ENCODE data around the gene TNP1.

The TNP1 gene

GRCh38 chr2:216872624-216873023 lies 12.8 kb upstream of the TNP1 start:
- DNase-seq, result no peak

- DNase-seq, result no peak
Measured at GRCh38 chr2:216872040-216872439, 12.2 kb upstream of the TNP1 start.

- no peak for DNase-seq
Measured at GRCh38 chr2:216871333-216871934, 11.6 kb upstream of the TNP1 start.

- DNase-seq, result no peak
Measured at GRCh38 chr2:216870508-216871332, 10.9 kb upstream of the TNP1 start.

GRCh38 chr2:216866515-216867095 lies 6.7 kb upstream of the TNP1 start:
- DNase-seq, result no peak

GRCh38 chr2:216865658-216866057 lies 5.8 kb upstream of the TNP1 start:
- no peak for DNase-seq

GRCh38 chr2:216863946-216864345 lies 4.1 kb upstream of the TNP1 start:
- DNase-seq, result no peak

GRCh38 chr2:216862628-216863398 lies 2.9 kb upstream of the TNP1 start:
- no peak for DNase-seq

- no peak for DNase-seq
Measured at GRCh38 chr2:216860426-216861137, 718 bp upstream of the TNP1 start.

GRCh38 chr2:216858312-216858711 lies 1.6 kb downstream of the TNP1 start:
- DNase-seq, result no peak

GRCh38 chr2:216857131-216857550 lies 2.7 kb downstream of the TNP1 start:
- no peak for DNase-seq

GRCh38 chr2:216856406-216857065 lies 3.3 kb downstream of the TNP1 start:
- DNase-seq, result no peak

- DNase-seq, result no peak
Measured at GRCh38 chr2:216855605-216856004, 4.3 kb downstream of the TNP1 start.

GRCh38 chr2:216855079-216855478 lies 4.8 kb downstream of the TNP1 start:
- no peak for DNase-seq

GRCh38 chr2:216851486-216852090 lies 8.3 kb downstream of the TNP1 start:
- no peak for DNase-seq

- no peak for DNase-seq
Measured at GRCh38 chr2:216850665-216851322, 9.1 kb downstream of the TNP1 start.

GRCh38 chr2:216849987-216850386 lies 9.9 kb downstream of the TNP1 start:
- DNase-seq, result no peak

GRCh38 chr2:216845426-216845825 lies 14.4 kb downstream of the TNP1 start:
- DNase-seq, result no peak

GRCh38 chr2:216842636-216843035 lies 17.2 kb downstream of the TNP1 start:
- no peak for DNase-seq

- DNase-seq, result no peak
Measured at GRCh38 chr2:216839688-216840087, 20.2 kb downstream of the TNP1 start.

GRCh38 chr2:216838151-216838550 lies 21.7 kb downstream of the TNP1 start:
- DNase-seq, result no peak

Data from NCI-H187 (cell line).